Gastroesophageal sphincter (tissue), 3 donors: Measurements from ENCODE around the gene TTC33.

Experiments used
- CTCF ChIP-seq, 4 experiments: fragments of 200-600 bp in 2 of 4; fragments of 450-650 bp in 2 of 4; sonication (generic) in 1 of 4; IDR thresholded peaks; one replicate each; pipeline ENCODE4 v1.5.1; 2017 to 2019; ENCODE audit warnings: antibody characterized with exemption in 4 of 4, mild to moderate bottlenecking in 2 of 4, moderate library complexity in 2 of 4
- POLR2A ChIP-seq, 2 donors: fragments of 450-650 bp; IDR thresholded peaks; one replicate each; pipeline ENCODE4 v1.6.1; 2017; ENCODE audit warnings: antibody characterized with exemption in 2 of 2, mild to moderate bottlenecking in 2 of 2, moderate library complexity in 1 of 2

- TF ChIP-seq CTCF (IDR thresholded peaks at IDR 0.05), result peak; percentile 49 to 82 (median 60)
- TF ChIP-seq POLR2A (IDR thresholded peaks at IDR 0.05), result peak; percentile 52 to 55
Observed at GRCh38 chr5:40798012-40798800, 42.4 kb upstream of the TTC33 start, which contains the start of gene PRKAA1.
